WTC11 (cell line): ENCODE data around the gene WNT7A. TPM values are rescaled to one million over a fixed set of nuclear protein-coding genes. Genes with fewer than 3 reads are reported as not detected.

Experiments
- ATAC-seq: fragments of 200-7000 bp; cut with Tn5 transposase; 2 replicates; pipeline ENCODE4 v1.10.0; 2021; ENCODE audit warnings: mild to moderate bottlenecking, moderate library complexity
- CTCF ChIA-PET: fragments of 300-600 bp; sonication (Branson Sonifier 250); formaldehyde crosslinking; loops from one replicate; lab custom pipeline; 2021; ENCODE audit warnings: antibody characterized with exemption; lab: Charles Lee
- POLR2A ChIA-PET: fragments of 350-600 bp; sonication (Branson Sonifier 250); formaldehyde crosslinking; loops from one replicate; lab custom pipeline; 2021; ENCODE audit warnings: antibody characterized with exemption; lab: Charles Lee
- DNase-seq: peaks from one replicate; pipeline ENCODE4 v3.0.0; 2021; ENCODE audit warnings: low spot score
- H3K27ac Mint-ChIP-seq: 2 replicates; pipeline ENCODE4 v1.8.0; 2021; ENCODE audit warnings: mixed read lengths
- H3K27me3 Mint-ChIP-seq: 2 replicates; pipeline ENCODE4 v1.8.0; 2021; ENCODE audit warnings: low read depth, mild to moderate bottlenecking, moderate library complexity, mixed read lengths
- H3K36me3 Mint-ChIP-seq: 2 replicates; pipeline ENCODE4 v1.8.0; 2021; ENCODE audit warnings: mixed read lengths
- H3K4me1 Mint-ChIP-seq: 2 replicates; pipeline ENCODE4 v1.8.0; 2022; ENCODE audit warnings: mixed read lengths
- H3K4me3 Mint-ChIP-seq: 2 replicates; pipeline ENCODE4 v1.8.0; 2021; ENCODE audit warnings: mild to moderate bottlenecking, moderate library complexity, mixed read lengths
- H3K9me3 Mint-ChIP-seq: 2 replicates; pipeline ENCODE4 v1.8.0; 2021; ENCODE audit warnings: mixed read lengths
- EMX1 ChIP-seq: fragments of 250-450 bp; sonication (Bioruptor Pico); IDR thresholded peaks from 2 replicates; pipeline ENCODE4 v1.8.0; 2021; ENCODE audit warnings: mild to moderate bottlenecking
- GABPB1 ChIP-seq: sonication (generic); formaldehyde crosslinking; IDR thresholded peaks from 2 replicates; pipeline ENCODE4 v1.8.1; 2023; ENCODE audit warnings: mild to moderate bottlenecking, missing genetic modification reagents
- HMGXB4 ChIP-seq: sonication (generic); formaldehyde crosslinking; IDR thresholded peaks from 2 replicates; pipeline ENCODE4 v1.8.1; 2023; ENCODE audit warnings: mild to moderate bottlenecking, moderate library complexity, missing genetic modification reagents
- JAZF1 ChIP-seq: fragments of 250-450 bp; sonication (Bioruptor Pico); IDR thresholded peaks from 2 replicates; pipeline ENCODE4 v1.9.0; 2021; ENCODE audit warnings: moderate library complexity, mild to moderate bottlenecking, inconsistent platforms
- NFYB ChIP-seq: sonication (generic); formaldehyde crosslinking; conservative IDR thresholded peaks from 2 replicates; pipeline ENCODE4 v1.8.0; 2022; ENCODE audit warnings: low read depth, missing genetic modification reagents
- PREB ChIP-seq: sonication (generic); formaldehyde crosslinking; IDR thresholded peaks from 2 replicates; pipeline ENCODE4 v1.8.1; 2022; ENCODE audit warnings: mild to moderate bottlenecking, missing genetic modification reagents, moderate library complexity, borderline replicate concordance
- PRRX2 ChIP-seq: fragments of 250-450 bp; sonication (Bioruptor Pico); IDR thresholded peaks from 2 replicates; pipeline ENCODE4 v1.8.0; 2021; ENCODE audit warnings: mild to moderate bottlenecking
- ZBTB43 ChIP-seq: sonication (generic); formaldehyde crosslinking; IDR thresholded peaks from 2 replicates; pipeline ENCODE4 v1.8.1; 2023; ENCODE audit warnings: mild to moderate bottlenecking, missing genetic modification reagents
- ZNF138 ChIP-seq: sonication (generic); formaldehyde crosslinking; conservative IDR thresholded peaks from 2 replicates; pipeline ENCODE4 v1.8.1; 2022; ENCODE audit warnings: mild to moderate bottlenecking, moderate library complexity, missing genetic modification reagents
- ZNF219 ChIP-seq: sonication (generic); formaldehyde crosslinking; IDR thresholded peaks from 2 replicates; pipeline ENCODE4 v1.8.0; 2023; ENCODE audit warnings: missing genetic modification reagents, mild to moderate bottlenecking, borderline replicate concordance
- ZNF232 ChIP-seq: sonication (generic); formaldehyde crosslinking; IDR thresholded peaks from 2 replicates; pipeline ENCODE4 v1.8.0; 2022; ENCODE audit warnings: mild to moderate bottlenecking, missing genetic modification reagents
- ZNF396 ChIP-seq: fragments of 250-450 bp; sonication (Bioruptor Pico); IDR thresholded peaks from 2 replicates; pipeline ENCODE4 v1.8.0; 2021; ENCODE audit warnings: mild to moderate bottlenecking, moderate library complexity, borderline replicate concordance
- ZNF416 ChIP-seq: fragments of 250-450 bp; sonication (Bioruptor Pico); IDR thresholded peaks from 2 replicates; pipeline ENCODE4 v1.9.0; 2021; ENCODE audit warnings: mild to moderate bottlenecking, inconsistent platforms
- ZNF423 ChIP-seq: fragments of 250-450 bp; sonication (Bioruptor Pico); IDR thresholded peaks from 2 replicates; pipeline ENCODE4 v2.1.2; 2022; ENCODE audit warnings: mild to moderate bottlenecking, moderate library complexity
- ZNF425 ChIP-seq: fragments of 250-450 bp; sonication (Bioruptor Pico); conservative IDR thresholded peaks from 2 replicates; pipeline ENCODE4 v1.9.0; 2021; ENCODE audit warnings: mild to moderate bottlenecking
- ZNF512 ChIP-seq: sonication (generic); formaldehyde crosslinking; IDR thresholded peaks from 2 replicates; pipeline ENCODE4 v1.8.1; 2022; ENCODE audit warnings: missing genetic modification reagents, borderline replicate concordance
- total RNA-seq: library from RNA; stranded (reverse); gene quantifications from 3 replicates; pipeline ENCODE4 v1.2.3, GENCODE V29; 2021
- TF ChIP-seq, protein P1 (sequence below): fragments of 250-450 bp; sonication (Bioruptor Pico); IDR thresholded peaks from 2 replicates; pipeline ENCODE4 v1.9.0; 2021; ENCODE audit warnings: mild to moderate bottlenecking

The WNT7A gene
- total RNA-seq, 1 experiment from 2014 or later, result 0.04 TPM

- CTCF ChIA-PET, result interaction anchor here (0.7 to 3.5 kb wide), 2 partner anchors 104 to 123 kb away, joined by 3 to 15 read pairs; no protein-coding TSS in a partner anchor
- Mint-ChIP-seq H3K4me3 (no peak overlapping the region), H3K4me1 (peaks cover 14% of the 10 kb centered on the region), H3K9me3 (no peaks in the 10 kb centered on the region), H3K27ac (no peak overlapping the region)
- POLR2A ChIA-PET, result no interaction called here
- ATAC-seq (no peak), DNase-seq (no peak)
- TF ChIP-seq ZNF232 (no peak), ZNF138 (CRISPR knock-in tag) (no peak), ZNF425 (CRISPR knock-in tag) (no peak), JAZF1 (CRISPR knock-in tag) (no peak), HMGXB4 (CRISPR knock-in tag) (no peak), NFYB (CRISPR knock-in tag) (no peak), ZNF219 (no peak), ZBTB43 (CRISPR knock-in tag) (no peak), ZNF396 (CRISPR knock-in tag) (no peak), GABPB1 (CRISPR knock-in tag) (no peak), ZNF512 (CRISPR knock-in tag) (no peak), EMX1 (no peak), ZNF416 (CRISPR knock-in tag) (no peak), PRRX2 (CRISPR knock-in tag) (no peak), ZNF423 (CRISPR knock-in tag) (no peak), PREB (CRISPR knock-in tag) (no peak)
- TF ChIP-seq, protein P1, sequence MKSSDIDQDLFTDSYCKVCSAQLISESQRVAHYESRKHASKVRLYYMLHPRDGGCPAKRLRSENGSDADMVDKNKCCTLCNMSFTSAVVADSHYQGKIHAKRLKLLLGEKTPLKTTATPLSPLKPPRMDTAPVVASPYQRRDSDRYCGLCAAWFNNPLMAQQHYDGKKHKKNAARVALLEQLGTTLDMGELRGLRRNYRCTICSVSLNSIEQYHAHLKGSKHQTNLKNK (CRISPR knock-in tag), result no peak
- TF ChIP-seq, all 79 proteins: peak for 0
- no peaks in the 10 kb centered on the region; the same call in none of the 2 replicates for H3K27me3 Mint-ChIP-seq
- H3K36me3 Mint-ChIP-seq, result no peaks in the 10 kb centered on the region
These were observed 98.5 kb downstream of the WNT7A start for GRCh38 chr3:13781417-13781816.
